ENCODE data around the gene RNF175.

The RNF175 gene

DNA sequence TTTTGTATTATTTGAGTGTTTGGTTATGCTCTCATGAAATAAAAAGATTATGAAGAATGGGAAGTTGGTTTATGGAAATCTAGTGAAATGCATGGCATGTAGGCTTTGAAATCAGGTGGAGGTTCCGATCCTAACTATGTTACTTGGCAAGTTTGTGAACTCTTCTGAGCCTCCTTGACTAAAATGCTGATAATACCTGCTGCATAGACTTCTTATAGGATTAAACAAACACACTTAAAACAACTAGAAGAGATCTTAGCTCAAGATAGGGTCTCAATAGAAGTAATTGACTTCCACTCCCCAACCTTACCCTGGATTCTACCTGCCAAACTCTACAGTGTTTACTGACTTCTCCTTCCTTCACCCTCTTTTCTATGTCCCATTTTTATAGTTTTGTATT, 97.9 kb downstream of the RNF175 start:
- H3K36me3 ChIP-seq (ENCODE audit: control insufficient read depth, insufficient read depth, low read length), result no peaks in the 10 kb centered on the region
- no peaks in the 10 kb centered on the region for H3K4me1 ChIP-seq (ENCODE audit: control insufficient read depth, insufficient read depth, low read length)
- H3K9me3 ChIP-seq (ENCODE audit: control insufficient read depth, insufficient read depth, low read length), result no peaks in the 10 kb centered on the region

DNA sequence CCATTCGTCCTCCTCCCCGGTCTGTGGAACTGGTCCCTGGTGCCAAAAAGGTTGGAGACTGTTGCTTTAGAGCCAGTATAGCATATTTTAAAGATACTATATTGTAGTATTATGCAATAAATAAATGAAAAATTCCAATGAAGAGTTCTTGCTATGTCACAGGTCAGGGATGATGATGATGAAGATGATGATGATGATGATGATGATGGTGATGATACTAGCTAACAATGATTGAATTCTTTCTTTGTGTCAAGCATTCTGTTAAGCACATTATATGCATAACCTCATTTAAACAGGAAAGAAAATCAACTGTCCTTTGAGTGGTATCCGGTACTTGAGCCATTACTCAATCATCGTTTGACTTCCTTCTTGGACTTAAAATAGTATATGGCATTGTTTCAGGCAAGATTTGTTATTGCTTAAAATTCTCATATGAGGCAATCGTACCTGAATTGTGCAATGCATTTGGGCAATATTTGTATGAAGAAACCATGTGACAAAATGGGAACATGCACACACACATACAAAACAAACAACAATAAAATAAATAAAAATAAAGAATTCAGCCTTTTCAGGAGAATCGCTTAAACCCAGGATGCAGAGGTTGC, 98.5 kb downstream of the RNF175 start:
- Histone ChIP-seq H3K27me3 (ENCODE audit: control insufficient read depth, insufficient read depth, low read length) (no peaks in the 10 kb centered on the region), H3K4me1 (ENCODE audit: control insufficient read depth, insufficient read depth, low read length) (no peaks in the 10 kb centered on the region), H3K9me3 (ENCODE audit: control insufficient read depth, insufficient read depth, low read length) (no peaks in the 10 kb centered on the region)

More for the DNA sequence above, 97.9 kb downstream of the RNF175 start:
- Histone ChIP-seq H3K4me3 (ENCODE audit: low read depth, low read length) (no peak overlapping the region), H3K9ac (ENCODE audit: low read depth, low read length) (no peak overlapping the region), H3K27me3 (ENCODE audit: control insufficient read depth, insufficient read depth, low read length) (no peaks in the 10 kb centered on the region)

More for the DNA sequence above, 98.5 kb downstream of the RNF175 start:
- no peak overlapping the region for H3K9ac ChIP-seq (ENCODE audit: low read depth, low read length)
- H3K36me3 ChIP-seq (ENCODE audit: control insufficient read depth, insufficient read depth, low read length), result no peaks in the 10 kb centered on the region
- H3K4me3 ChIP-seq (ENCODE audit: low read depth, low read length), result no peak overlapping the region

All from iPS-15b (cell line).